CD4-positive, alpha-beta T cell (primary cell): Measurements from ENCODE around the gene CSAG3. TPM values are rescaled to one million over a fixed set of nuclear protein-coding genes. Genes with fewer than 3 reads are reported as not detected.
"Not testable (repeated sequence)": the region's sequence is repeated elsewhere in the genome, so short reads cannot be mapped to it uniquely, and the experiment has no call there.

Experiments
- ATAC-seq: fragments of 200-7000 bp; cut with Tn5 transposase; one replicate; pipeline ENCODE4 v1.10.0; 2022; ENCODE audit warnings: mild to moderate bottlenecking; ENCODE audit not compliant: poor library complexity
- CTCF ChIA-PET: fragments of 350-600 bp; sonication (Branson Sonifier 250); formaldehyde crosslinking; loops from one replicate; lab custom pipeline; 2021; ENCODE audit warnings: antibody characterized with exemption, inconsistent platforms; lab: Charles Lee
- POLR2A ChIA-PET: fragments of 350-600 bp; sonication (Branson Sonifier 250); formaldehyde crosslinking; loops from one replicate; lab custom pipeline; 2021; ENCODE audit warnings: antibody characterized with exemption, inconsistent platforms; lab: Charles Lee
- DNase-seq, 14 experiments: peaks; one replicate each; pipeline ENCODE4 v3.0.0-alpha.2; 2013 to 2020; ENCODE audit warnings: mixed read lengths in 2 of 14
- H3K27ac ChIP-seq, 2 donors: one replicate each; pipeline versions ENCODE4 v1.5.1 to v1.7.0; 2013; ENCODE audit warnings: low read length in 2 of 2, low read depth in 1 of 2, mild to moderate bottlenecking in 1 of 2
- H3K27me3 ChIP-seq, 2 experiments: 1 replicate in 1 of 2; 2 replicates in 1 of 2; pipeline versions ENCODE4 v1.6.1 to v1.7.0; 2013; ENCODE audit warnings: low read length in 2 of 2, control low read depth in 1 of 2, mild to moderate bottlenecking in 1 of 2, moderate library complexity in 1 of 2; ENCODE audit not compliant: insufficient read depth in 2 of 2, control insufficient read depth in 1 of 2
- H3K36me3 ChIP-seq: one replicate; pipeline ENCODE4 v1.6.1; 2013; ENCODE audit warnings: low read length, control low read depth; ENCODE audit not compliant: insufficient read depth
- H3K4me1 ChIP-seq: one replicate; pipeline ENCODE4 v1.6.1; 2013; ENCODE audit warnings: low read length, control low read depth; ENCODE audit not compliant: insufficient read depth
- H3K4me3 ChIP-seq: one replicate; pipeline ENCODE4 v1.5.1; 2013; ENCODE audit warnings: mild to moderate bottlenecking, low read length, moderate library complexity
- H3K9me3 ChIP-seq, 2 experiments: 1 replicate in 1 of 2; 2 replicates in 1 of 2; pipeline versions ENCODE4 v1.6.1 to v1.7.0; 2013; ENCODE audit warnings: low read length in 2 of 2, mild to moderate bottlenecking in 2 of 2, control low read depth in 1 of 2, moderate library complexity in 1 of 2; ENCODE audit not compliant: control insufficient read depth in 1 of 2, insufficient read depth in 1 of 2
- H3K27ac Mint-ChIP-seq: one replicate; pipeline ENCODE4 v1.8.0; 2020; ENCODE audit warnings: mixed read lengths
- H3K27me3 Mint-ChIP-seq: one replicate; pipeline ENCODE4 v1.8.0; 2021; ENCODE audit warnings: mixed read lengths
- H3K36me3 Mint-ChIP-seq: one replicate; pipeline ENCODE4 v1.8.0; 2021; ENCODE audit warnings: low read depth, mixed read lengths
- H3K4me1 Mint-ChIP-seq: one replicate; pipeline ENCODE4 v1.8.0; 2021; ENCODE audit warnings: low read depth, mixed read lengths
- H3K4me3 Mint-ChIP-seq: one replicate; pipeline ENCODE4 v1.8.0; 2020; ENCODE audit warnings: mild to moderate bottlenecking, mixed read lengths
- H3K9me3 Mint-ChIP-seq: one replicate; pipeline ENCODE4 v1.8.0; 2020; ENCODE audit warnings: mixed read lengths
- CTCF ChIP-seq: fragments of 200-600 bp; IDR thresholded peaks from one replicate; pipeline ENCODE4 v1.8.0; 2022; ENCODE audit warnings: antibody characterized with exemption, mild to moderate bottlenecking
- intact Hi-C, 2 experiments: fragments of 100-400 bp; cut with DNase I in 1 of 2; cut with micrococcal nuclease in 1 of 2; formaldehyde crosslinking; loops; one replicate each; pipeline versions ENCODE4 v1.15.1 to v1.9.0; 2023 to 2025; cut with DNase I, micrococcal nuclease
- total RNA-seq, 174 experiments: library from RNA in 2 of 174; stranded (reverse) in 2 of 174; gene quantifications; one replicate each; pipeline ENCODE4 v1.2.3 and lab custom pipeline; 2021 to 2026

Gene CSAG3
- total RNA-seq, 2 experiments from 2014 or later, result not detected

DNA sequence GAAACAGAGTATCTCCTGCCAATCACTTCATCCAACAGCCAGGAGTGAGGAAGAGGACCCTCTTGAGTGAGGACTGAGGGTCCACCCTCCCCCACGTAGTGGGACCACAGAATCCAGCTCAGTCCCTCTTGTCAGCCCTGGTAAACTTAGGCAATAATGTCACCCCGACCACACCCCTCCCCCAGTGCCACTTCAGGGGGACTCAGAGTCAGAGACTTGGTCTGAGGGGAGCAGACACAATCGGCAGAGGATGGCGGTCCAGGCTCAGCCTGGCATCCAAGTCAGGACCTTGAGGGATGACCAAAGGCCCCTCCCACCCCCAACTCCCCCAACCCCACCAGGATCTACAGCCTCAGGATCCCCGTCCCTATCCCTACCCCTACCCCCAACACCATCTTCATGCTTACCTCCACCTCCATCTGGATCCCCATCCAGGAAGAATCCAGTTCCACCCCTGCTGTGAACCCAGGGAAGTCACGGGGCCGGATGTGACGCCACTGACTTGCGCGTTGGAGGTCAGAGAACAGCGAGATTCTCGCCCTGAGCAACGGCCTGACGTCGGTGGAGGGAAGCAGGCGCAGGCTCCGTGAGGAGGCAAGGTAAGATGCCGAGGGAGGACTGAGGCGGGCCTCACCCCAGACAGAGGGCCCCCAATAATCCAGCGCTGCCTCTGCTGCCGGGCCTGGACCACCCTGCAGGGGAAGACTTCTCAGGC lies 25.6 kb upstream of the CSAG3 start, which contains the start of the genes CSAG1 and MAGEA12:
Gene CSAG1, minus strand, starts transcription at position 461 of the 715 bp plus-strand sequence. CDS start 1,261 bp downstream, outside the sequence.
Gene MAGEA12, plus strand, starts transcription at position 497 of the 715 bp plus-strand sequence. CDS start 2,405 bp downstream, outside the sequence.
- no peak for TF ChIP-seq CTCF
- ATAC-seq (no peak), DNase-seq (no peak)
- intact Hi-C loops, result no loop called here
- ChIA-PET CTCF (no interaction called here), POLR2A (no interaction called here)
- Mint-ChIP-seq H3K36me3 (no peaks in the 10 kb centered on the region), H3K27me3 (peaks cover 4% of the 10 kb centered on the region), H3K9me3 (no peaks in the 10 kb centered on the region), H3K4me1 (no peaks in the 10 kb centered on the region), H3K4me3 (no peak within 1 kb of the TSS), H3K27ac (no peak within 1 kb of the TSS)
- Histone ChIP-seq H3K4me1 (no peaks in the 10 kb centered on the region), H3K27ac (no peak within 1 kb of the TSS), H3K27me3 (no peaks in the 10 kb centered on the region), H3K36me3 (no peaks in the 10 kb centered on the region), H3K4me3 (no peak within 1 kb of the TSS), H3K9me3 (no peaks in the 10 kb centered on the region)

- H3K9me3 Mint-ChIP-seq, intact Hi-C loops, H3K27me3 Mint-ChIP-seq, H3K36me3 ChIP-seq, H3K4me1 Mint-ChIP-seq, H3K4me3 ChIP-seq, CTCF ChIA-PET, H3K27ac ChIP-seq, H3K27ac Mint-ChIP-seq, H3K4me1 ChIP-seq, H3K27me3 ChIP-seq, POLR2A ChIA-PET, H3K4me3 Mint-ChIP-seq, DNase-seq, H3K36me3 Mint-ChIP-seq, ATAC-seq, H3K9me3 ChIP-seq: not testable (repeated sequence)
These were observed 24.7 kb upstream of the CSAG3 start for GRCh38 chrX:152734143-152734858.

DNA sequence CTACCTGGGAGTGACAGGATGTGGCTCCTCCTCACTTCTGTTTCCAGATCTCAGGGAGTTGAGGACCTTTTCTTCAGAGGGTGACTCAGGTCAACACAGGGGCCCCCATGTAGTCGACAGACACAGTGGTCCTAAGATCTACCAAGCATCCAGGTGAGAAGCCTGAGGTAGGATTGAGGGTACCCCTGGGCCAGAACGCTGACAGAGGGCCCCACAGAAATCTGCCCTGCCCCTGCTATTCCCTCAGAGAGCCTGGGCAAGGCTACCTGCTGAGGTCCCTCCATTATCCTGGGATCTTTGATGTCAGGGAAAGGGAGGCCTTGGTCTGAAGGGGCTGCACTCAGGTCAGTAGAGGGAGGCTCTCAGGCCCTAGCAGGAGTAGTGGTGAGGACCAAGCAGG lies 23.9 kb upstream of the CSAG3 start:
- Histone ChIP-seq H3K27ac (no peak overlapping the region), H3K27me3 (no peaks in the 10 kb centered on the region), H3K9me3 (no peaks in the 10 kb centered on the region), H3K36me3 (no peaks in the 10 kb centered on the region), H3K4me1 (no peaks in the 10 kb centered on the region), H3K4me3 (no peak overlapping the region)
- DNase-seq (no peak), ATAC-seq (no peak)
- Mint-ChIP-seq H3K36me3 (no peaks in the 10 kb centered on the region), H3K27me3 (no peaks in the 10 kb centered on the region), H3K4me1 (no peaks in the 10 kb centered on the region), H3K9me3 (no peaks in the 10 kb centered on the region), H3K27ac (no peak overlapping the region), H3K4me3 (no peak overlapping the region)
- ChIA-PET CTCF (no interaction called here), POLR2A (no interaction called here)
- no peak for TF ChIP-seq CTCF
- intact Hi-C loops, result no loop called here
